ENCODE data around the gene LSM3. TPM values are rescaled to one million over a fixed set of nuclear protein-coding genes. Genes with fewer than 3 reads are reported as not detected.

The LSM3 gene
- total and polyA plus RNA-seq, 12 donors, result 4.1 to 25.8 (median 9.5) TPM

GRCh38 chr3:14148041-14148985 is 30.3 kb upstream of the LSM3 start:
- peak in 3 of 7 donors; percentile 38 to 67 (median 60) for DNase-seq
- Histone ChIP-seq H3K27me3 (no peaks in the 10 kb centered on the region), H3K4me1 (replicated peaks in 1 of 2) (peaks cover 29 to 35% of the 10 kb centered on the region in 2 donors), H3K4me3 (no peak overlapping the region), H3K36me3 (replicated peaks in 1 of 2) (peaks cover 0 to 44% of the 10 kb centered on the region in 2 donors), H3K9me3 (replicated peaks in 1 of 3) (no peaks in the 10 kb centered on the region), H3K27ac (peak overlapping the region in 1 of 5 donors; percentile 33)
- TF ChIP-seq CTCF (IDR thresholded peaks at IDR 0.05) (peak in 1 of 6 experiments; percentile 14), POLR2A (IDR thresholded peaks at IDR 0.05) (no peak)
- WGBS, 4 donors, result 86 to 88% (median 88%) methylated on average over 24 to 28 of the region's 28 CpGs
- intact Hi-C loops (cut with DNase I), result no loop called here

- DNase-seq, result peak in 1 of 7 donors; percentile 48
- H3K4me1 ChIP-seq (replicated peaks in 1 of 2), result peaks cover 12 to 17% of the 10 kb centered on the region in 2 donors
- H3K9me3 ChIP-seq (replicated peaks in 1 of 3), result no peaks in the 10 kb centered on the region
- TF ChIP-seq CTCF (IDR thresholded peaks at IDR 0.05) (no peak), POLR2A (IDR thresholded peaks at IDR 0.05) (no peak)
- no peaks in the 10 kb centered on the region for H3K27me3 ChIP-seq
- H3K27ac ChIP-seq, result no peak overlapping the region
- intact Hi-C loops (cut with DNase I), result no loop called here
- H3K4me3 ChIP-seq, result no peak overlapping the region
- WGBS, 4 donors, result 93 to 98% (median 96%) methylated on average over 8 to 9 of the region's 9 CpGs
- peaks cover 0 to 51% of the 10 kb centered on the region in 2 donors for H3K36me3 ChIP-seq (replicated peaks in 1 of 2)
These were observed 28.5 kb upstream of the LSM3 start for GRCh38 chr3:14150078-14150477.

- intact Hi-C loops (cut with DNase I), result no loop called here
- DNase-seq, result peak in 1 of 7 donors; percentile 43
- H3K36me3 ChIP-seq (replicated peaks in 1 of 2), result peaks cover 0 to 50% of the 10 kb centered on the region in 2 donors
- no peaks in the 10 kb centered on the region for H3K9me3 ChIP-seq (replicated peaks in 1 of 3)
- peaks cover 7 to 11% of the 10 kb centered on the region in 2 donors for H3K4me1 ChIP-seq (replicated peaks in 1 of 2)
- TF ChIP-seq POLR2A (IDR thresholded peaks at IDR 0.05) (no peak), CTCF (IDR thresholded peaks at IDR 0.05) (no peak)
- no peaks in the 10 kb centered on the region for H3K27me3 ChIP-seq
- H3K4me3 ChIP-seq, result no peak overlapping the region
- WGBS, 4 donors, result 94 to 98% (median 95%) methylated on average over 9 of the region's 9 CpGs
- no peak overlapping the region for H3K27ac ChIP-seq
These were observed 28.0 kb upstream of the LSM3 start for GRCh38 chr3:14150491-14151230.

- TF ChIP-seq CTCF (IDR thresholded peaks at IDR 0.05) (no peak), POLR2A (IDR thresholded peaks at IDR 0.05) (no peak)
- 88 to 100% (median 92%) methylated on average over 7 to 12 of the region's 12 CpGs for WGBS, 4 donors
- Histone ChIP-seq H3K9me3 (replicated peaks in 1 of 3) (no peaks in the 10 kb centered on the region), H3K27ac (no peak overlapping the region), H3K4me1 (replicated peaks in 1 of 2) (peaks cover 6 to 10% of the 10 kb centered on the region in 2 donors), H3K4me3 (no peak overlapping the region), H3K36me3 (replicated peaks in 1 of 2) (peaks cover 0 to 52% of the 10 kb centered on the region in 2 donors), H3K27me3 (no peaks in the 10 kb centered on the region)
- peak in 1 of 7 donors; percentile 44 for DNase-seq
- intact Hi-C loops (cut with DNase I), result no loop called here
These were observed 27.0 kb upstream of the LSM3 start for GRCh38 chr3:14151471-14152083.

All from adrenal gland (tissue), 12 donors.